ENCODE results near the gene KDM7A.
"Not testable (repeated sequence)": the region's sequence is repeated elsewhere in the genome, so short reads cannot be mapped to it uniquely, and the experiment has no call there.

Gene KDM7A

DNA sequence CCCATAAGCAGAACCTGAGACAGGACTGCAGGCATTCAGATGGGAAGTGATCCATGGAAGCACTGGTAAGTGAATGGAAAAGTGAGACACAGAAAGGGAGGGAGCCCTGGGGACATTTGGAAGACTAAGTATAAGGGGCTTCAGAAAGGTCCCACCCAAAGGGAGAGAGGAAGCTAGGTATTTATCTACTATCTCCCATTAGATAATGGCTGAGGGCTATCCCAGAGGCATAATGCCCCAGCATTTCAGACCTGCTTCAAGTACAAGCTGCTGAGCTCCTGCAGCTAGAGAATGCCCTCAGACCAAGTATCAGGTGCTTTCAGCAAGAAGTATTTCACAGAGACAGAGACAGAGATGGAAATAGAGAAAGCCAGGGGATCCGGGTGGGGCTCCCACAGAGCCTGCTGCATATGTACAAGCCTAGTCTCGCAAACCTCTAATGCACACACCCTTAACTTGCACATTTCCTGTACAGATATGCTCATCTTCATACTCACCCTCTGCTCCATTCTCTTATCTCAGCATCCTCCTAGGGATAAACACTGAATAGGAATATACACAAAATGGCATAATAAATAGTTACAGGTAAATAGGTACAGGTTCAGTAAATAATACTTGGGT lies 20.2 kb downstream of the KDM7A start:
- no peak for DNase-seq

DNA sequence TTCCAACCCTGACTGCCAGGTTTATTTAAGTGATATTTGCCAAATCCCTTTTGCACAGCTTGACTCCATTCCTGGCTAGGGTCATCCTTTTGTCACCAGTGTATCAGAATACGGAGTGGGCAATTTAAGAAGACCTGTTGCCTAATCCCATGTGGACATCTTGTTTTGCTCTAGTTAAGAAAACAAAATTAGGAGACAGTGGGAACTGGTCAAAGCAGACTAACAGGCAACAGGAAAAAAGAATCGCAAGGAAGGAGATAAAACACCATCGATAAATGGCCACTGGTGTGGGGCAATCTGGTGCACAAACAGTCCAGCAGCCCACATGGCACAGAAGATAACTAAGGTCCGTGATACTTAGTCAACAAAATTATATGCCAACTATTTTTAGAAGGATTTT lies 21.4 kb downstream of the KDM7A start:
- no peak for DNase-seq

DNA sequence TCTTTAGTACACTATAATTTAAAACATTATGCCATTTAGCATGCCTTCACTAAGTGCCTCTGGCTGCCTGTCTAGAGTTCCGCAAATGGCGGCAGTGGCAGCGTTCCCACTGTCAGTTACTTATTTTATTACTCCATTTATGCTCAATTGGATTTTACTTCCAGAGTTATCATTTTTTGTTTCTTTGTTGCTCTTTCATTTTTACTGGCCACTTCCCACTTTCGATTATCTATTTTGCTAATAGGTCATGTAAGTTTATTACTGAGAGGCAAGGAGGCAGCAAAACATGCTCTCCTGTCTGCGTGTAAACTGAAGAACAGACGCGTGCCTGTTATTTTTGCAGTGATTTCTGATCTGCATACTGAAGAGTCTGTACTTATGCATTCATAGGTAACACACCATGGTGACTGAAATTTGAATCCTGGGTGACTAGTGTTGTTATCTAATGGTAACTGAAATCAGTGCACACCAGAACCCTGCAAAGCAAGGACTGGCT lies 23.1 kb downstream of the KDM7A start:
- DNase-seq = no peak

DNA sequence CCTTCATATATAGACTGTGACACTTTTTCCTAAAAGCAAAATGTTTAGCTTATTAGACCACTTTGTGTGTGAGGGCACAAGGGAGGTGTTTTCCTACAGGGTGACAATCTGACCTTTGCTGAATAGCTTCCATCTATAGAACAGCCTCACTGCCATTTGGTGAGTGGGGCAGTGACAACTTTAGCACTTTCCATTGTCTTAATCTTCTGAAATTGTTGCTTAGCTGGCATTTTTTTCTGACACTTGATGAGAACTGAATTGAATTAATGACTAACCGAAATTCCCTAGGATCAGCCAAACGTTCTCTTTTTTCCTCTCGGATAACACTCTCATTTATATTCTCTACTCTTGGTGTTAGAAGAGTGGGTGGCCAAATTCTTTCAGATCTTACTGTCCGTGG lies 30.2 kb downstream of the KDM7A start:
- no peak for DNase-seq

DNA sequence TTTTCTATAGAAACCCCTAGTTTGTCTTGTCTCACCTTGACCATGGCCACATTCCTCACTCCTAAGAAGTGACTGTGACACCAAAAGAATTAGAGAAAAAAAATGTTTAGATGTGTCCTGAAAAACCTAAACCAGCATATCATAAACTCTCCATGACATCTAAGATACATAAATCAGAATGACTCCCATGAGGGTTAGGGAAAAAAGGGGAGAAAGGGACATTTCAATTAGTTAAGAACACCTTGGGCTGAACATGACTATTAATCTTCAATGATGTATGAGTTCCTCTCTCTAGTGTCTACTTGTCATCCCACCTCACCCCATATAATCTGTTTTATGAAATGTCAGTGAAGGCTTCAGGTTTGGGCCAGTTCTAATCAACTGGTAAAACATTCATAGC lies 31.1 kb downstream of the KDM7A start:
- DNase-seq = no peak

DNA sequence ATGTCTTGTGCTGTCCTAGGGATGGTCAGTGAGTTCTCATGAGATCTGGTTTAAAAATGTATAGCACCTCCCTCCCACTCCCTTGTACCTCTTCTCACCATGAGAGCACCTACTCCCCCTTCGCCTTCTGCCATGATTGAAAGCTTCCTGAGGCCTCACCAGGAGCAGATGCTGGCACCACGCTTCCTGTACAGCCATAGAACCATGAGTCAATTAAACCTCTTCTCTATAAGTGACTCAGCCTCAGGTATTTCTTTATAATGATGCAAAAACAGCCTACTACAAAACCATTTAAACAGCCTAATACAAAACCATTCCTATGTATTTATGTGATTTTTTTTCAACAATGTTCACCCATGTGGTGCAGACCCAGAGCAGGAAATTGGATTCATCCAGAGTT lies 32.0 kb downstream of the KDM7A start:
- DNase-seq = no peak

DNA sequence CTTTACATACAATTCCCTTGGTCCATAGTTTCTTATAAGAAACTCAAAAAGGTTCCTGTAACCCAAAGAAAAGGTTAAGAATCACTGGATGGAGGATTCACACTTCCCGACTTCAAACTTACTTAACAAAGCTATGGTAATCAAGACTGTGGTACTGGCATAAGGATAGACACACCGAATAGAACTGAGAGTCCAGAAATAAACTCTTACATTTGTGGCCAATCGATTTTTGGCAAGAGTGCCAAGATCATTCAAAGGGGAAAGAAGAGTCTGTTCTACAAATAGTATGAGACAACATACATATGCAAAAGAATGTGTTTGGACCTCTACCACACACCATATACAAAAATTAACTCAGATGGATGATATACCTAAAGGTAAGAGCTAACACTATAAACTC lies 32.8 kb downstream of the KDM7A start:
- no peak for DNase-seq

DNA sequence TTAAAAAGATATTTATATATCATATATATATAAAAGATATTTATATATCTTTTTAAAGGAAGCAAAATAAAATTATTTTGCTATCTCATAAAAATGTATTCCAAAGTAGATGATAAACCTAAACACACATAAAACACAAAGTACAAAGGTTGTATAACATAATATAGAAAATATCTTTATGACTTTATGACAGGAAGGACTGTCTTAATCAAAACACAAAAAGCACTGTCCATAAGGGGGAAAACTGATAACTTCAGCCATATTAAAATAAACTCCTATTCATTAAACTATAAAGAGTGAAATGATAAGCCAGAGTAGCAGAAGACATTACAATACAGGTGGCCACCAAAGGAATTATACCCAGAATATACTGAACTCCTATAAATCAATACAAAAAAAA lies 34.8 kb downstream of the KDM7A start:
- DNase-seq = no peak

DNA sequence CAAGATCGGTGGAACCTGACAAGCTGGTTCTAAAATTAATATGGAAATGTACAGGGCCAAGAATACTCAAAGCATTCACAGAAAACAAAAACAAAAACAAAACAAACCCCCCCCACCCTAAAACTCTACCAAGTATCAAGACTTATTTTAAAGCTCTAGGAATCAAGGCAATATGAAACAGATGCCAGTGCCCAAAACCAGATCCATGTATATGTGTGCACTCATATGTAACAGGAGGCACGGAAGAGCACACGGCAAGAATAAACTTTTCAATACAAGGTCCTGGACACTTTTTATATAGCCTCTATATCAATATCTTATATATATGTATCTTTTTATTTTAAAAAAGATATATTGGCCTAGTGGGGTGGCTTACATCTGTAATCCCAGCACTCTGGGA lies 35.5 kb downstream of the KDM7A start:
- no peak for DNase-seq

DNA sequence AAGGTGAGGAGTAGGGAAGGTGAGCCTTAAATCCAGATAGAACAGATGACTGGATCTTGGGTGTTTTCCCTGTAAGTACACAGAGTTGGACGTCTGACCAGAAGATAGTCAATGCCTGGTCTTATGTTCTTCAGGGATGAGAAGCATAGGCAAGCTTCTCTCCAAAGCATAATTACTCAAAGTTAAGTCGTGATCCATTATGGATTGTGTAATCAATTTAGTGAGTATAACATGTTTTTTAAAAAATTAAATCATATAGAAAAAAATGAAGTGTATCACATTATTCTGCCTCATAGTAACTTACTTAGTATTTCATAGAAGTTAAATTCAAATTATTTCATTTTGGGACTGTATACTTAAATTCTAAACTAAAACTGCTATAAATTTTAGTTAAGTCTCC lies 39.7 kb downstream of the KDM7A start:
- DNase-seq = no peak

DNA sequence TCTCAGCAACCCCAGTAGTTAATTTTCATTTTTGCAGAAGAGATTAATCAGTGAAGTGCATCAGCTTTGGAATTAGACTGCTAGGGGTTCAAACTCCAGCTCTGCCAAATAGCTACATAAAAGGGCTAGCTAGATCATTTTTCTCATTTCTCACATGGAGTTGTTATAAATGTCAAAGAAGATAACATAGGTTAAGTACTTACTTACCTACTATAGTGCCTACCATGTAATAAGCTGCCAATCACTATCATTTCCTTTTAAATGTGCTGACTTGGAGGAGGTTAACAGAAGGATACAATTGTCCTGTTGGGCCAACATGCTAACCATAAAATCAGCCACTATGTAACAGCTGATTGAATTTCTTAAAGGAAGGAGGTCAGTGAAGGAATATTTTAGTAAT lies 40.7 kb downstream of the KDM7A start:
- no peak for DNase-seq

DNA sequence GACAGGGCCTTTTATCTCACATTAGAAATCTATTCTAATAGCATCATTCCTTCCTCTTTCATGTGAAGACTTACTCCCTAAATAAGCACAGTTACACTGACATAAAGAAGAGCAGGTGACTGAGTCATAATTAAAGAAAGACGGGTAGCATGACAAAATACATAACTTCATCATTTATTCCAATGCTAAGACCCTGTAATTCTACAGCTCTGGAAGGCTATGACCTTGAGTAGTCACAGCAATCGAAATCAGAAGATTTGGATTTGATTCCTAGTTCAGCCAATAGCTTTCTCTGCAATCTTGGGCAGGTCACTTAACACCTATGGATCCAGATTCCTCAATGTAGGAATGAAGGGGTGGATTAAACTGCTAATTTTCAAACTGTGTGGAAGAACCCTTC lies 42.7 kb downstream of the KDM7A start:
- DNase-seq = no peak

DNA sequence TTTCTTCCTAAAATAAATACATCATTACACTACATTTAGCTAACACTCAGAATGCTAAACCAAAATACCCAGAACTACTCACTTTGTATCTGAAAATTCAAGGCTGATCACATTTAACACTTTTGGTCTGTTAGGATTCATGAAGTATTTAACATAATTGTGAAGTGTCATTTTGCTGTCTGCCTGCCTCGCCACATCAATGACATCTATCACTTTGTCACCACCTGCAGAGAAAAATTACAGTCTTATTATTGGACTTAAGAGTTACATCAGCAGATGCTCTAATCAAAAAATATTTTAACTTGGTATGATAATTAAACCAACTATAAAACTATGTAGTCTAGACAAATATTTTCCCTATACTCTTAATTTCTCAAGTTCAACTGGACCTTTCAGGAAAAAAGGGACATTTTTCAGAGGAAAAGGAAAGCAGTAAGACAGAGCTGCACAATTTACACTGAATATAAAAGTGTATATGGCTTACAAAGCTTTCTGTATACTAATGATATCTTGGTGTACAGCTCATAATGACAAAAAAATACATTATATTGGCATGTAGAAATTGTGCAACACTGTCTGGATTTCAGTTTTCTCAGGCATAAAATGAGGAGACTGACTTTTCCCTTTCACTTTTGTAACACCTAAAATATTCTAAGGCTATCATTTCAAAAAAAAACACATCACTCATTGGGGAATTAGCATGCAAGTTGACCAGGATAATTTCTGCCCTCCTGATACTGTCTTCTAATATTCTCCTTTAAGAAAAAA lies 49.2 kb downstream of the KDM7A start:
- no peak for DNase-seq

DNA sequence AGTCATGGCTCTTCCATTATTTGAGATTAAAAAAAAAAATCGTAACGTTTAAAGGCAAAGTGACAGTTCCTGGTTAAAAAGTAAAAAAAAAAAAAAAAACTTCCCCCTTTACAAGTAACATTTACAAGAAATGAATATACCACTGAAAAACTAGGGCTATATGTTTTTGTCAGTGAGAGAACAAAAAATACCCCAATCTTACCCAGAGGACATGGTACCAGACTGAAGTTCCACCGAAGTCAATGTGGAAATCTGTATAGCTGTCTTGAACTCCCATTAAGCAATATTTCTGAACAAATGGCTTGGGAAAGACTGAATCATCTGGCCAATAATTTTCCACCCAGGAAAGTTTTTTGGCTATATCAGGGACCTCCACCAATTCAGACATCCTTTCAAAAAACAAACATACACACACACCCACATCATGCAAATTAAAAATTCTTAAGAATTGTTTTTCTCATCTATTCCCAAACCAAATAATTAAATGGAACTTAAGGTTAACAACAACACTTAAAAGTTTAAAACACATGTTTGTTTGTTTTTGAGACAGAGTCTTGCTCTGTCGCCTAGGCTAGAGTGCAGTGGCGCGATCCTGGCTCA lies 50.2 kb downstream of the KDM7A start:
- no peak for DNase-seq

DNA sequence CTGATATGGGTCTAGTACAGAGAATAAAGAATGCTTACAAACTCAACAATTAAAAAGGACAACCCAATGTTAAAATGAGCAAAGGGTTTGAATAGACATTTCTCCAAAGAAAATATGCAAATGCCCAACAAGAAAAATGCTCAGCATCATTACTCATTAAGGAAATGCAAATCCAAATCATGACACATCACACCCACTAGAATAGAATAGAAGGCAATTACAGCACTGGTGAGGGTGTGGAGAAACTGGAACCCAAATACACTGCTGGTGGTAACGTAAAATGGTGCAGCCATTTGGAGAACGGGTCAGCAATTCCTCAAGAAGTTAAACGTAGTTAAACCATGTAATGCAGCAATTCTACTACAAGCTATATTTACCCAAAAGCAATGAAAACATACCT lies 53.8 kb downstream of the KDM7A start:
- DNase-seq = no peak

DNA sequence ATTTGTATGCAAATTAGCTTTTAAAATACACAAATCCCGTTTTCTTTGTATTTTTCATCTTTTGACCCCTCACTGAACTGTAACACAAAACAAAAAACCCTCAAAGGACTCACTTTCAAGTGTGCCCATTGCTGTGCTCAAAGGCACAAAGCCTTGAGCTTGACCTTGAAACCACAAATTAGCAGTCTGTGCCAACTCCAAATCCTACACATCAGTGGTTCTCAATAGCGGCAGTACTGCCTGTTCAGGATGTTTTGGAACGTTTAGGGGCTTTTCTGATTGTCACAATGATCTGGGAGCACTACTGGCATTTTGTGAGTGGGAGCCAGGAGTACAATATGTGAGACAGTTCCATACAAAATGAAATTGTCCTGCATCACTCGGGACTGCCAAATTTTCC lies 55.5 kb downstream of the KDM7A start:
- no peak for DNase-seq

DNA sequence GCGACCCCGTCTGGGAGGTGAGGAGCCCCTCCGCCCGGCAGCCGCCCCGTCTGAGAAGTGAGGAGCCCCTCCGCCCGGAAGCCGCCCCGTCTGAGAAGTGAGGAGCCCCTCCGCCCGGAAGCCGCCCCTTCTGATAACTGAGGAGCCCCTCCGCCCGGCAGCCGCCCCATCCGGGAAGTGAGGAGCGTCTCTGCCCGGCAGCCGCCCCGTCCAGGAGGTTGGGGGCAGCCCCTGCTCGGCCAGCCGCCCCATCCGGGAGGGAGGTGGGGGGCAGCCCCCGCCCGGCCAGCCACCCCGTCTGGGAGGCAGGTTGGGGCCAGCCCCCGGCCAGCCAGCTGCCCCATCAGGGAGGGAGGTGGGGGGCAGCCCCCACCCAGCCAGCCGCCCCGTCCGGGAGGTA lies 62.0 kb downstream of the KDM7A start:
- not testable (repeated sequence) for DNase-seq

DNA sequence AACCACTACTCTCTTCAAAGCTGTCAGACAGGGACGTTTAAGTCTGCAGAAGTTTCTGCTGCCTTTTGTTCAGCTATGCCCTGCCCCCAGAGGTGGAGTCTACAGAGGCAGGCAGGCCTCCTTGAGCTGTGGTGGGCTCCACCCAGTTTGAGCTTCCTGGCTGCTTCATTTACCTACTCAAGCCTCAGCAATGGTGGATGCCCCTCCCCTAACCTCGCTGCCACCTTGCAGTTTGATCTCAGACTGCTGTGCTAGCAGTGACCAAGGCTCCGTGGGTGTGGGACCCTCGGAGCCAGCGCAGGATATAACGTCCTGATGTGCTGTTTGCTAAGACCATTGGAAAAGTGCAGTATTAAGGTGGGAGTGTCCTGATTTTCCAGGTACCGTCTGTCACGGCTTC lies 68.0 kb downstream of the KDM7A start:
- not testable (repeated sequence) for DNase-seq

DNA sequence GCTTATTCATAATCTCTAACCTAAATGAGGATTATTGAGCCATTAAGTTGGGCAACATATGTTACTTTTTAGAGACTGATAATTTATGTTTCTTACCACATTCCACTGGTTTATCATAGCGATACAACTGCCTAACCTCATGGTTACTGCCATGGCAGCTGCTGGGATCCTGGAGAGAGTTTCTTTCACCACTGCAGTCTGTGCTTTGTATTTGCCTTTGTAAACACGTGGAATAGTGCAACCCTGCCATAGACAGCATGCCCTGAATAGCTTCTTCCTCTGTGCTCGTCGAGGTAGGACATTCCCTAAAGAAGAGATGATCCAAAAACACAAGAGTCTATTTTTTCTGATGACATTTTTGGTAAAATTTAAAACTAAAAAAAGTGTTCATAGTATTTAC lies 80.3 kb downstream of the KDM7A start:
- no peak for DNase-seq

DNA sequence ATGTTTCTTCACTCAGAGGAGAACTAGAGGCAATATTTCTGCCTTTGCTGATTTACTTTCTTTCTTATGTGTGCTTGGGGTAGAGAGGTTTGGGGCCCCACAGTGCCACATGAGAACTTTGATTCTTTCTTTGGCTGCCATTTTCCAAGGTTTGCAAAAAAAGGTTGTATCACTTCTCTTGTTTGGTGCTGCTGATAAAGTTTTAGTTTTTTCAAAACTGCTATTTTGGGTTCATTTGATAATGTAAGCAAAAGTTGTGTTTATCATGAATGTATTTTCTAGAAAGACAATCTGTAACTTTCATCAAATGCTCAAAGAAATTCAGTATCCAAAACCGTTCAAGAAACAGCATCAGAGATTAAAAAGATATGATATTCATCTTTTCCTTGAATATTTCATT lies 83.4 kb downstream of the KDM7A start:
- DNase-seq = no peak

DNA sequence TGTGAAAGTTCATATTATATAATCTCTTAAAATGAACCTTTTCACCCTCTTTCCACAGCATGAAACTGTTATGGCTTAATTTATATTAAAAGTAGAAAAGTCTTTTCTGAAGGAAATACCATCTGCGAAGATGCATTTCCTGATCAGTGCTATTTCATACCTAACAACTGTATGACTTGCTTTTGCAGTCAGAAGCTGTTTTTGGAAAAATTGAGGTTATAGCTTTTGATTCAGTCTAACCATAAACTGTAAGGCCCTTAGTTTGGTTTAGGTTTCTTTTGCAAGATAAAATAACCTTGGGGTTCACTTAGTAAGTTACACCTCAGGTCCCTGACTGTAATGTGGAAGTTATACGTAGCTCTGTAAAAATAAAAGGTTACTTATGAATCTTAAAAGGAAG lies 91.3 kb downstream of the KDM7A start:
- no peak for DNase-seq

DNA sequence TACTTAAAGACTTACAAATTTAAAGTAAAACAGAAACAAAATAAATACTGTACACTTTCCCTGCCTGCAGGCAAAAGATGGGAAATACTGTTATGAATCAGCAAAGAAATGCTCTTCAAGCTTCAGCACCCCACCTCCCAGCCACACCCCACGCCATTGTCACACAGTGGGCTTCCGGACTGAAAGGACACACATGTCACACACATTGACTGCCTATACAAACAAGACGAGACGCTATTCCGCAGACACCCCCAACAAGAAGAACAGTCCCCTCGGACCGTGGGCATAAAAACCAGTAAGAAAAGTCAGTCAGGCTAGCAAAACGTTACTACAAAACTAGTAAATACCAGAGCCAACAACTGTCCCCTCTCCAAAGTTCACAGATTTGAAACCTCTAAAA lies 91.8 kb downstream of the KDM7A start:
- no peak for DNase-seq

DNA sequence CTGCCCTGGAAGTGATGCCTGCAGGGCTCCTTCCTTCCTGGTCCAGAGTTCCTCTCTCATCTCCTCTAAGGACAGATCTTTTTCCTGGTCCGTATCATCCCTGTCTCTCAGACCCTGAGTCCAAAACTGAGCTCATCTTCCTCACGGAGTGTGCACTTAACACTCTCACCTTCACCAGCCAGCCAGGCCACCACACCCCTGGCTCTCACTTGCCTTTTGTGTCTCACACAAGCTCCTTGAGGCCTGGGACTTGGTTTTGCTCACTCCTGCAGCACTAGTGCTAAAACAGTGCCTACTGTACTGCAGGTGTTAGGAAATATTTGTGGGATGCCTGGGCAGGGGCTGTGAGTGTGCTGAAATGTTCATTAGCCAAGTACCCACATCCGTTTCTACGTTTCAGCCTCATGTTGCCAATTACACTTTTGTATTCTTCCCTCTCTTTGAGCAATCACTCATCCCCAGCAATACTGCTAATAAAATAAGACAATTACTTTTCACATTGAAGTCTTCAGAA lies 92.6 kb downstream of the KDM7A start:
- DNase-seq = no peak

DNA sequence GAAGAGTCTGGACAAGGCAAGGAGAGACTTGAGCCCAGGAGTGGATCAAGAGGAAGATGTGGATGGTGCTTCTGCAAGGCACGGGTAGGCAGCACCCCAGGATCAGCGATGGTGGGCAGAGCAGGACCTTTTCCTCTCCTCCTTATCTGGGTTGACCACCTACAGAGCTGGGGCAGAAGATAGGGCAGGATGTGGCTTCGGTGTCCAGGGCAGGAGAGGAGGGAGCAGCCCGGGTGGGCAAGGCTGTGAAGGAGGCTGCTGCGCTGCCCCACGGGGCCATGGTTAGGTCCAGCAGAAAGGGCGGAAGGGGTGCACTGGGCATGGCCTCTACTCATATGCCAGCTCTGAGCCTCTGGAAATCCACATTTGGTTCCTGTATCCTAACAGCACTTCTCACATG lies 94.0 kb downstream of the KDM7A start:
- no peak for DNase-seq
